AG10803 (cell line): Measurements from ENCODE around the gene ENHO.

Source experiments
- DNase-seq: peaks from one replicate; pipeline ENCODE4 v3.0.0; 2010; ENCODE audit warnings: low read depth
- H3K4me3 ChIP-seq: 2 replicates; pipeline ENCODE4 v1.5.1; 2011; ENCODE audit warnings: mild to moderate bottlenecking, low read length, control low read depth
- TF ChIP-seq, protein P1 (sequence below): conservative IDR thresholded peaks from 2 replicates; pipeline ENCODE4 v1.5.1; 2011; ENCODE audit warnings: mild to moderate bottlenecking, low read length, control low read depth, inconsistent platforms

The ENHO gene

DNA sequence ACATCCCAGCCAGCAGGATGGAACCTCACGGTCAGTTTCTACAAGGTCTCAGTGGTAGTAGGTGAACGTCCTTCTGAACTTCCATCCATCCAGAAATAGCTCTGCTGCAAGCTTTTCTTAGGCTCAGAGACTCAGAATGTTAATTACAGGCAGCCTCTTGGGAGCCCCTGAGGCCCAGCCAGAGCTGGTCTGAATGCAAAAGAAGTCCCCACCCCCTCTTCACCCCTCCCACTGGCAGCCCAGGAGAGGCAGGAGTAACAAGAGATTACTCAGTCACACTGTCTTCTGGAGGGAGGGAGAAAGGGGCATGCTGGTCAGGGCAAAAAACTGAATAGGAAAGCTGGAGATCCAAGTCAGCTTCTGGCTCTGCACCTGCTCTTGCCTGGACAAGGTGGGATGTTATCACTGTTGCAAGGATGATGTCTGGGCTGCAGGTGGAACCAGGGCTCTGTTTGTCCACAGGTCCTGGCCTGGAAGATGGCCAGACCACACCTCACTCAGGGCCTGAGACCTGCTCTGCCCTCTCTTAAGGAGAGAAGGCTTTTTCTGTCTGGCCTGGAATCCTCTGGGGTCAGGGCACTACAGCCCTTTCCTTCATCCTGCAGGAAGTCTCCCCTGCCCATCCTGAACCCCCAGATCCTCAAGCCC, 9.1 kb downstream of the ENHO start:
- DNase-seq, result no peak
- TF ChIP-seq, protein P1, sequence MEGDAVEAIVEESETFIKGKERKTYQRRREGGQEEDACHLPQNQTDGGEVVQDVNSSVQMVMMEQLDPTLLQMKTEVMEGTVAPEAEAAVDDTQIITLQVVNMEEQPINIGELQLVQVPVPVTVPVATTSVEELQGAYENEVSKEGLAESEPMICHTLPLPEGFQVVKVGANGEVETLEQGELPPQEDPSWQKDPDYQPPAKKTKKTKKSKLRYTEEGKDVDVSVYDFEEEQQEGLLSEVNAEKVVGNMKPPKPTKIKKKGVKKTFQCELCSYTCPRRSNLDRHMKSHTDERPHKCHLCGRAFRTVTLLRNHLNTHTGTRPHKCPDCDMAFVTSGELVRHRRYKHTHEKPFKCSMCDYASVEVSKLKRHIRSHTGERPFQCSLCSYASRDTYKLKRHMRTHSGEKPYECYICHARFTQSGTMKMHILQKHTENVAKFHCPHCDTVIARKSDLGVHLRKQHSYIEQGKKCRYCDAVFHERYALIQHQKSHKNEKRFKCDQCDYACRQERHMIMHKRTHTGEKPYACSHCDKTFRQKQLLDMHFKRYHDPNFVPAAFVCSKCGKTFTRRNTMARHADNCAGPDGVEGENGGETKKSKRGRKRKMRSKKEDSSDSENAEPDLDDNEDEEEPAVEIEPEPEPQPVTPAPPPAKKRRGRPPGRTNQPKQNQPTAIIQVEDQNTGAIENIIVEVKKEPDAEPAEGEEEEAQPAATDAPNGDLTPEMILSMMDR, result no peak
- H3K4me3 ChIP-seq, result no peak overlapping the region

DNA sequence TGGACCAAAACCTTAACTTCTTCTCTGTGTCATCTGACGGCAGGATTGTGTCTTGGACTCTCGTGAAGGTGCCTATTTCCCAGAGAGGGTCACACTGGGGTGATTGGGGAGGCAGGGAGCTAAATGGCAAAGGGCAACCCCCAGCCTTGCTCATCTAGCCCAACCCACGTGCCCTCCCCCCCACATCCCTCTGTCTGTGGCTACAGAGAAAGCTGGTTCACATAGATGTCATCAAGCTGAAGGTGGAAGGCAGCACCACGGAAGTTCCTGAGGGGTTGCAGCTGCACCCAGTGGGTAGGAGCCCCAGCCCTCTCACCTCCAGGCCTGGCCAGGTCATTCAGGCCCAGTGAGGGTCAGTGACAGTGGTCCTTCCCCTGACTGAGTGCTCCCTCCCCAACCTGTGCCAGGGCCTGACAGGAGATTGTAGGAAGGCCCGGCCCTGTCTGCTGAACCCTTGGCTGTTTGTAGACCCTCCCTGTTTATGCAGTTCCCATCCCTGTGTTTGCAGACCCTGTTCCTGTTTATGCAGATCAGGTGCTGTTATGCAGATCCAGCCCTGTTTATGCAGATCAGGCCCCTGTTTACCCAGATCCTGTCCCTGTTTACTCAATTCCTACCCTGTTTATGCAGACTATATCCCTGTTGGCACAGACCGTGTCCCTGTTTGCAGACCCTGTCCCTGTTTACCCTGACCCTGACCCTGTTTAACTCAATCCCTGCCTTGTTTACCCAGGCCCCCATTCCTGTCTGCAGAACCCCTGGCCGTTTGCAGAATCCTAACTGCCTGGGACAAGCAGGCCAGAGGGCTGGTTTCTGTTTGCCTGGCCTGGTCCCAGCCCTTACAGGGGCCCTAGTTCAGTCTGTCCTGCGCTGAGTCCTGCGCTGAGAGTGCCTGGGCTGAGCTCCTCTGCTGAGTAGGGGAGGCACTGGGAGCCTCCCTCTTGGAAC, 10.4 kb downstream of the ENHO start:
- TF ChIP-seq, protein P1, result no peak
- no peak overlapping the region for H3K4me3 ChIP-seq
- DNase-seq, result no peak

GRCh38 chr9:34510497-34511468, 12.0 kb downstream of the ENHO start:
- no peak for DNase-seq

DNA sequence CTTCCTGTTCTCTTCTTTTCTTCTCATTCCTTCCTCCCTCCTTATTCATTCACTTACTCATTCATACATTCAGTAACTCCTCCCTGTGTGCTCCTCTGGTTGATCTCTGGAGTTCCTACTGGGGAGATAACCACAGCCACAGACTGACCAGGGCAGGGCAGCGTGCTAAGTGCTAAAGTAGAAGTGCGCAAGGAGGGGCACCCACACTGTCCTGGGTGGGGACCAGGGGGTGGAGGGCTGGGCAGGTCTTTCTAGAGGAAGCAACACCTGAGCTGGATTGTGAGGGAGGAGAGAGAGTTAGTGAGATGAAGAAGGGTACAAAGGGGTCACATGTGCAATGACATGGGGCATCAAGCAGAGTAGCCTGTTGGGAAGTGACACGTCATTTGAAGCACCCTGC, 13.8 kb downstream of the ENHO start:
- no peak overlapping the region for H3K4me3 ChIP-seq
- no peak for DNase-seq
- TF ChIP-seq, protein P1, result no peak

More at GRCh38 chr9:34510497-34511468, 12.0 kb downstream of the ENHO start:
- TF ChIP-seq, protein P1, result no peak
- no peak overlapping the region for H3K4me3 ChIP-seq

- H3K4me3 ChIP-seq, result no peak overlapping the region
- TF ChIP-seq, protein P1, result no peak
- DNase-seq, result no peak
These were observed 14.3 kb downstream of the ENHO start for GRCh38 chr9:34508463-34508862.

DNA sequence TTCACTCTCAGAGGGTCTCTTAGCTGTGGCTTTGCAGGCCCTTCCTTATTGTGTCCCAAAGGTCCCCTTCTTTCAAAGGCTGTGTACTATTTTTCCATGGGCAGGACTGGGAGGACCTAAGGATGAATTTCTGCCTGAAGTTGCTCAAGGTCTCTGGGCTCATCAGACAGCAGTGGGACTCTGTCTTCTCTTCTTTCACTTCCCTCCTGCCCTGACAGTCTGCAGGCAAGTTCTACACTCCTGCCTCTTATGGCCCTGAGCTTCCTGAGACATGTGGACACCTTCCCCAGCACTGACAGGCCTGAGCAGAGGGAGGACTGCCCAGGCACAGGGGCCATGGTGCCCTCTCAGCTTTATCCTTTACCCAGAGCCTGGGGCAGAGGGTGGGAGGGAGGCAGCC, 14.8 kb downstream of the ENHO start:
- no peak for DNase-seq
- TF ChIP-seq, protein P1, result no peak
- H3K4me3 ChIP-seq, result no peak overlapping the region
